ENCODE results near the gene RAPGEF4. TPM values are rescaled to one million over a fixed set of nuclear protein-coding genes. Genes with fewer than 3 reads are reported as not detected.

The RAPGEF4 gene
- polyA plus RNA-seq, 1 donor: 2.5 TPM

GRCh38 chr2:172912266-172912665, 176.6 kb downstream of the RAPGEF4 start:
- DNase-seq: no peak

DNA sequence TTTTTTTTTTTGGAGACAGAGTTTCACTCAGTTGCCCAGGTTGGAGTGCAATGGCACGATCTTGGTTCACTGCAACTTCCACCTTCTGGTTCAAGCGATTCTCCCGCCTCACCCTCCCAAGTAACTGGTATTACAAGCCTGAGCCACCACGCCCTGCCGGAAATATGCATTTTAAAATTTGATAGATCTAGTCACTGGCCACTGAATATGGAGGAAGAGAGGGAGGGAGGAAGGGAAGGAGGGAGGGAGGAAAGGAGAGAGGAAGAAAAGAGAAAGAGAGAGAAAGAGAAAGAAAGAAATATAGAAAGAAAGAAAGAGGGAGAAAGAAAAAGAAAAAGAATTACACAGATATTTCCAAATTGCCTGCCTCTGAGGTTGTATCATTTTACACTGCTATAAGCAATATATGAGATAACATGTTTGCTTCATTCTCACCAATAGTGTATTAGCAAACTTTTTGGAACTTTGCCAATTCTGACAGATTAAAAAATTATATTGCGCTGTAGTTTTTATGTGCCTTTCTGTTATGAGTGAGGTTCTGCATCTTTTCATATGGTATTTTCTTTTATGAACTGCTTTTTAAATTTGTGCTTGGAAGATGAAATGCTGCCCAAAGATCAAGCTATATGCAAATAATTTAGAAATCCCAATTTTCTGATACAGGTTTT, 178.8 kb downstream of the RAPGEF4 start:
- DNase-seq: no peak

GRCh38 chr2:172917716-172918115, 182.1 kb downstream of the RAPGEF4 start:
- DNase-seq: no peak

DNA sequence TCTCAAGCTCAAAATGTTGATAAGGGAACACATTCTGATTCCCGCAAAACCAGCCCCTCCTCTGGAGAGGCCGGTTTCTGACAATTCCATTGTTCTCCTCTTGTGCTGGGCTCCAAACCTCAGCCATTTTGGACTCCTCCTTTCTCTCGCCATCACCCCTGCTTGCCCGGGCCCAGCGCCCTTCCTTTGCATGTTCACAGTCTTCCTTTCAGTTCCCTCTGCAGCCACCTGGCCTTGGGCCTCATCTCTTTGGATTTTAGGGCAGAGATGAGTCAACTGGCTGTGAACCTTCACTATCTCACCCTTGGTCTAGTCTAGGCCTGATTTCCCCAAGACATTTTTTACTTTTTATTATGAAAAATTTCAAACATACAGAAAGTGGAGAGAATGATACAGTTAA, 184.1 kb downstream of the RAPGEF4 start:
- no peak for DNase-seq

- no peak for DNase-seq
Measured at GRCh38 chr2:172921532-172922236, 186.0 kb downstream of the RAPGEF4 start.

GRCh38 chr2:172922306-172922705, 186.7 kb downstream of the RAPGEF4 start:
- no peak for DNase-seq

- DNase-seq: no peak
Measured at GRCh38 chr2:172922815-172923214, 187.2 kb downstream of the RAPGEF4 start.

DNA sequence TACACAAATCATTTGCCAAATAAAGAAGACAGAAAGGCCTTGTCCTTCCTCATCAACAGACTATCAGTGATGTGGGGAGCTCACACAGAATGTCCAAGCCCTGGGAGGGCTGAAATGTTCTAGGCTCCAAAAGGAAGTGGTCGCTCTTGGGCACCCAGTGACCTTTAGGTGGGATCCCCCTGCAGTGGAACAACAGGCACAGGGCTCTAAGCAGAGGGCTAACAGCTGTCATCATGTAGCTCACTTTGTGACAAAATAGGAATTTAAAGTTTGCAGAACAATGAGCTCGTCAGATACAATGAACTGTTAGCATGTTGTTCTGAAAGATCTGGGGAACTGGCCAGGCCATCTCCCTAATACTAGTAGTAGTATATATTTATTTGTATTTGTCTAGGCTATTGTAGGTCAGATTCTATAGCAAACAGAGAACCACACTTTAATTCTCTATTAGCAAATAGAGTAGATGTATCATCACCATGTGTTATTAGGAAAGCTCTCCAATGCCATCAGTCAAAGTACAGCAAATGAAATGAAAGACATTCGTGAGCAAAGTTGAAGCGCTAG, 188.5 kb downstream of the RAPGEF4 start:
- no peak for DNase-seq

DNA sequence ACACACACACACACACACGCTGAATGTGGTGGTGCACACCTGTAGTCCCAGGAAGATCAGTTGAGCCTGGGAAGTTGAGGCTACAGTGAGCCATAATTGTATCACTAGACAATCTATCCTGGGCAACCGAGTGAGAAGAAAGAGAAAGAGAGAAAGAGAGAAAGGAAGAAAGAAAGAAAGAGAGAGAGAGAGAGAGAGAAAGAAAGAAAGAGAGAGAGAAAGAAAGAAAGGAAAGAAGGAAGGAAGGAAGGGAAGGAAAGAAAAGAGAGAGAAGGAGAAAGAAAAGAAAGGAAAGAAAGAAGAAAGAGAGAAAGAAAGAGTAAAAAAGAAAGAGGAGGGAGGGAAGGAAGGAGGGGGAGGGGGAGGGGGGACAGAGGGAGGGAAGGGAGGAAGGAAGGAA, 190.0 kb downstream of the RAPGEF4 start:
- DNase-seq: no peak

DNA sequence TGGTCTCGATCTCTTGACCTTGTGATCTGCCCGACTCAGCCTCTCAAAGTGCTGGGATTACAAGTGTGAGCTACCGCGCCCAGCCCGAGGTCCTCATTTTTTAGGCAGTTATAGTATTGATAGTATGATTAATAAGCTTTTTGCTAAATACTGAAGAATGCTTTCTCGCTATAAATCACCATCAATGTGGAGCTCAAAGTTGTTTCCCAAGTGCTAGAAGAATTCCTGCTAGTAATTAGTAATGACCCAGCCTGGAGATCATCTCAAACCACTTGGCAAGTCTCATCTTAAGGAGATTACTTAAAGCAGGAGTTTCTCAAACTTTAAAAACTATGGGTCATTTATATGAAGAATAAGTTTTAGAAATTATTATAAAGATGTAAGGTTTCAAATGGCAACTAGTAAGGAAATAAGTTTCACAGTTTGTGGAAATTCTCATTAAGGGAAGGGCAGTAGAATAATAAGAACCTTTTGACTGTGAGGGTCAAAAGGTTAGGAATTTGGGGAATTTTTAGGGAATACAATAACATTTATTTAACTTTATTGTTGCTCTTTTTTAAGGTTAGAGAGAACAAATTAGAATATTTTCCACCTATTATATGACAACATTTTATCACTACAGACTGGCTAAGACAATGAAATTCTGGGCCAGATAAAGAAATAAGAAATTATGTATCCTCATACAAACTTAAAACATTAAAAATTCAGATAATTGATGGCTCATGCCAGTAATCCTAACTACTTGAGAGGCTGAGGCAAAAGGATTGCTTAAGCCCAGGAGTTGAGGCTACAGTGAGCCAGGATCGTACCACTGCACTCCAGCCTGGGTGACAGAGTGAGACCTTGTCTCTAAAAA, 191.4 kb downstream of the RAPGEF4 start:
- no peak for DNase-seq

GRCh38 chr2:172927641-172928357, 192.2 kb downstream of the RAPGEF4 start:
- DNase-seq: peak; percentile 34

DNA sequence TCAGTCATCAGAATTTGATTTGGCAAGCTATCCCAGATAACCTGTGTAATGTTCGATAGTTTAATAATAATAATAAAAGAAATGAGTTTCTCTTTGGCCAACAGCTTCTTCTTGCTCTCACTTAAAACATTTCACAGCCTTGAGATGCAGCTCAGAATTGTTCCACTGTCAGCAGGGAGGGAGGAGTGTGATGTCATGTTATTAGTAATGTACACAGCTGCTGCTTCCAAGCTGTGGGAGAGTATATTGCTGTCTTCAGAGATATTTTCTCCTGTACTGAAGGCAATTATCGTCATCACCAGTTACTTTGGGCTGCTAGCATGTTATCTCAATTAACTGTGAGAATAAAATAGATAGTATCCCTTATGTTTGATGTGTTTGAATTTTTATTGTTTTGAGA, 193.1 kb downstream of the RAPGEF4 start:
- peak; percentile 59 for DNase-seq

DNA sequence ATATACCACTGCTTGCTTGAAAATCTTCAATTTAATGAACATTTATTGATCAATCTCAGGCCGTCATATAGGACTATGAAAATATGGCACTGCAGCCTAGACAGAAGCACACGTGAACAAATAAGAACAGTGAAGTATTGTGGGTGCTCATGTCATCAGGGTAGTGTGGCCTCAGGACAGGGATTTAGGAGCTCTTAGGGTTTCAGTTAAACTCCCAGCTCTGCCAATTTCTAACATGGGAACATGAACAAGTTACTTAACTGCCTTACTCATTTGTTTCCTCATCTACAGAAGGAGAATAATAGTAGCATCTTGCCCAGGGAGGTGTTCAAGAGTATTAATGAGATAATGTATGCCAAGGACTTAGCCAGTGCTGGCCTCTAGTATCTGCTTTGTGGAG, 194.0 kb downstream of the RAPGEF4 start:
- no peak for DNase-seq

- no peak for DNase-seq
Measured at GRCh38 chr2:172930871-172931255, 195.2 kb downstream of the RAPGEF4 start.

- DNase-seq: peak; percentile 18
Measured at GRCh38 chr2:172931256-172931894, 195.7 kb downstream of the RAPGEF4 start.

- peak; percentile 73 for DNase-seq
Measured at GRCh38 chr2:172931918-172932520, 196.4 kb downstream of the RAPGEF4 start.

DNA sequence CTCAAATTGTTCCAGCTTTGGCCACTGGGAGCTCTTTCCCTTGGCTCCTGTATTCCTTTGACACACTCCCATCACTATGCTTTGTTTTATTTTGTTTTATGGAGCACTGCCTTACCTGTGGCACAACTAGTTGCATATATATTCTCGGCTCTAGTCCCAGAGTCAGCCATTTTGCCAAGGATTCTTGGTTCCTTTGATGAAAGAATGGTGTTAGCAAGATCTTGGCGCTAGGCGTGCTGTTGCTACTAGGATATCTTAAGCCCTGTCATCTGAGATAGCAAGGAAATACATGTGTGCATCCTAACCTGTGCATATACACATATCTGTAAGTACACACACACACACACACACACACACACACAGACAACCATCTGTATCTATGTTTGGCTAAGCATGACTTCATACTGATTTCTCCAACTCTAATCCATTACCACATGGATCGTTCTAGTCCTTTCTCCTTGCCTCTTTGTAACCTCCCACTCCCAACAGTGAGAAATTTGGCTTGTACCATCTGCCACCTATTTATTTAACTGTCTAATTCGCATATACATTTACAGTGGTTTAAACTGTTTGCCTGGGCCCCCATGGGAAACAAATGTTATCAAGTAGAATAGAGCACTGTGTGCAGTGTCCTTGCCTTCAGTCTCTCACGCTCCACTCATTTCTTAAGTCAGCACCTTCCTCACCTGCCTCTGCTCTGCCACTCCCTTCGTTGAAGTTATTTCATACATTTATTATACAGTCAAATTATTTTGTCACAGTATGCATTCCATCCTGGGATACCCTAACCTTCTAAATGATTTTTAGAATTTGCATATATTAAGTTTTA, 202.5 kb downstream of the RAPGEF4 start:
- no peak for DNase-seq

DNA sequence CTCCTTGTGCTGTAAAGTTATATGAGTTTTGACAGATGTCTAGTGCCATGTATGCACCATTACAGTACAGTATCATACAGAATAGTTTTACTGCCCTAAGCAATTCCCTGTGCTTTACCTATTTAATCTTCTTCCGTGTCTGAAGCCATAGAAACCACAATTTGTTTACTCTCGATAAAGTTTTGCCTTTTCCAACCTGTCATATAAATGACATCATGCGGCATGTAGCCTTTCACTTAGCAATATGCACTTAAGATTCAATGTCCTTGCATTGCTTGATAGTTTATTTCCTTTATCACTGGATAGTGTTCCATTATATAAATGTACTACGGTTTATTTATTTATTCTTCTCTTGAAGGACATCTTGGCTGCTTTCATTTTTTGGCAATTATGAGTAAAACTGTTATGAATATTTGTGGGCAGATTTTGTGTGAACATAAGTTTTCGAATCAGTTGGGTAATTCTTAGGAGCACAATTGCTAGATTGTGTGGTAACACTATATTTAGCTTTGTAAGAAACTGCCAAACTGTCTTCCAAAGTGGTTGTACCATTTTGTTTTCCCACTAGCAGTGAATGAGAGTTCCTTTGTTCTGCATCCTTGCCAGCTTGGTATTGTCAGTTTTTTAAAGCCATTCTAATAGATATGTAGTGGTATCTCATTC, 203.2 kb downstream of the RAPGEF4 start:
- DNase-seq: no peak

GRCh38 chr2:172943539-172943938, 207.9 kb downstream of the RAPGEF4 start:
- no peak for DNase-seq

Data from hindlimb muscle (tissue), 1 donor.